HL-60 (cell line): Measurements from ENCODE around the gene CCDC102A.

Experiments
- GABPA ChIP-seq: IDR thresholded peaks from 2 replicates; pipeline ENCODE4 v1.6.1; 2012; ENCODE audit warnings: low read depth
- POLR2AphosphoS5 ChIP-seq: IDR thresholded peaks from 2 replicates; pipeline ENCODE4 v1.6.1; 2012; ENCODE audit warnings: low read depth
- SPI1 ChIP-seq: IDR thresholded peaks from 2 replicates; pipeline ENCODE4 v1.6.1; 2012; ENCODE audit warnings: low read depth, mild to moderate bottlenecking, borderline replicate concordance
- TF ChIP-seq, protein P1 (sequence below): IDR thresholded peaks from one replicate; pipeline ENCODE4 v1.5.1; 2011; ENCODE audit warnings: low read length, control low read depth, inconsistent platforms; ENCODE audit not compliant: insufficient read depth
- TF ChIP-seq, protein P2 (sequence below): IDR thresholded peaks from 2 replicates; pipeline ENCODE4 v1.6.1; 2012; ENCODE audit warnings: low read depth; ENCODE audit not compliant: insufficient replicate concordance

DNA sequence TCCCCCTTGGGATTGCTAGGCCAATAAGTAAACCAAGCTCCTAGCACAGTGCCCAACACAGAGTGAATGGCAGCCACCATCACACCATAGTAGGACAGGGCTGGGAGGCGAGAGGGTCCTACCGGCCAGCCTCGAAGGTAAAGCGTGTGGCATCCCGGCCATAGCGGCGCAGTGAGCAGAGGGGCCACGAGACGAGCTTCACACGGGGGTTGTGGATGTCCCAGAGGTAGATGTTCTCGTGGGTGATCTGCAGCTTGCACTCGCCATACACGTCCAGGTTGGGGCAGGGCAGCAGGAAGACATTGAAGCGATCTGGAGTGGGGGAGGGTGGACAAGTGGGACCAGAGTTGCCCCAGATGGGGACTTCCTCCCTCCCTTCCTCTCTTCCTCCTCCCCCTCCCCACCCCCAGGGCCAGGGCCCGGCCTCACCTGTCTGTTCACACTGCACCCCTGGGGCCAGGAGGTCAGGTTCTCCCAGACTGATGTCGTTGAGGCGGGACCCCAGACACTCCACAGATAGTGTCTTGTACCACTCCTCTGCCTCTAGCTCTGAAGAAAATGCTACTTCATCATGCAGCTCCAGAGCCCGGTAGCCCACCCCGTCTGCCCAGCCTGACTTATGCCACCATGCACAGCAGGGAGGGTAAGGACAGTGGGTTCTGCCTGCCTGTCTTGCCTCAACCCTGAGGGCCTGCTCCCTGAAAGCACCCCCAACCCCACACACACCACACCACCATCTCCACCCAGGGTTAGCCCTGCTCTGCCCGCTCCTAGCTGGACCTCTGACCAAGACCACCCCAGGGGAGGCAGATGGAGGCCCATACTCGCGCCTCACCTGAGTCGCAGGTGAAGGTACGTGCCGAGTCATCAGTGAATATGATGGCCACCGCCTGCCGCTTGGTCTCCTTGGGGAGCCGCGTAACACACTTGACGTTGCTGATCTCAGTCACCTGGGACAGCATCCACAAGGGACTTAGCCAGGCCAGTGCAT, 61.4 kb downstream of the CCDC102A start:
- TF ChIP-seq, protein P1, sequence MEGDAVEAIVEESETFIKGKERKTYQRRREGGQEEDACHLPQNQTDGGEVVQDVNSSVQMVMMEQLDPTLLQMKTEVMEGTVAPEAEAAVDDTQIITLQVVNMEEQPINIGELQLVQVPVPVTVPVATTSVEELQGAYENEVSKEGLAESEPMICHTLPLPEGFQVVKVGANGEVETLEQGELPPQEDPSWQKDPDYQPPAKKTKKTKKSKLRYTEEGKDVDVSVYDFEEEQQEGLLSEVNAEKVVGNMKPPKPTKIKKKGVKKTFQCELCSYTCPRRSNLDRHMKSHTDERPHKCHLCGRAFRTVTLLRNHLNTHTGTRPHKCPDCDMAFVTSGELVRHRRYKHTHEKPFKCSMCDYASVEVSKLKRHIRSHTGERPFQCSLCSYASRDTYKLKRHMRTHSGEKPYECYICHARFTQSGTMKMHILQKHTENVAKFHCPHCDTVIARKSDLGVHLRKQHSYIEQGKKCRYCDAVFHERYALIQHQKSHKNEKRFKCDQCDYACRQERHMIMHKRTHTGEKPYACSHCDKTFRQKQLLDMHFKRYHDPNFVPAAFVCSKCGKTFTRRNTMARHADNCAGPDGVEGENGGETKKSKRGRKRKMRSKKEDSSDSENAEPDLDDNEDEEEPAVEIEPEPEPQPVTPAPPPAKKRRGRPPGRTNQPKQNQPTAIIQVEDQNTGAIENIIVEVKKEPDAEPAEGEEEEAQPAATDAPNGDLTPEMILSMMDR, result no peak
- TF ChIP-seq POLR2AphosphoS5 (no peak), SPI1 (no peak), GABPA (no peak)
- TF ChIP-seq, protein P2, sequence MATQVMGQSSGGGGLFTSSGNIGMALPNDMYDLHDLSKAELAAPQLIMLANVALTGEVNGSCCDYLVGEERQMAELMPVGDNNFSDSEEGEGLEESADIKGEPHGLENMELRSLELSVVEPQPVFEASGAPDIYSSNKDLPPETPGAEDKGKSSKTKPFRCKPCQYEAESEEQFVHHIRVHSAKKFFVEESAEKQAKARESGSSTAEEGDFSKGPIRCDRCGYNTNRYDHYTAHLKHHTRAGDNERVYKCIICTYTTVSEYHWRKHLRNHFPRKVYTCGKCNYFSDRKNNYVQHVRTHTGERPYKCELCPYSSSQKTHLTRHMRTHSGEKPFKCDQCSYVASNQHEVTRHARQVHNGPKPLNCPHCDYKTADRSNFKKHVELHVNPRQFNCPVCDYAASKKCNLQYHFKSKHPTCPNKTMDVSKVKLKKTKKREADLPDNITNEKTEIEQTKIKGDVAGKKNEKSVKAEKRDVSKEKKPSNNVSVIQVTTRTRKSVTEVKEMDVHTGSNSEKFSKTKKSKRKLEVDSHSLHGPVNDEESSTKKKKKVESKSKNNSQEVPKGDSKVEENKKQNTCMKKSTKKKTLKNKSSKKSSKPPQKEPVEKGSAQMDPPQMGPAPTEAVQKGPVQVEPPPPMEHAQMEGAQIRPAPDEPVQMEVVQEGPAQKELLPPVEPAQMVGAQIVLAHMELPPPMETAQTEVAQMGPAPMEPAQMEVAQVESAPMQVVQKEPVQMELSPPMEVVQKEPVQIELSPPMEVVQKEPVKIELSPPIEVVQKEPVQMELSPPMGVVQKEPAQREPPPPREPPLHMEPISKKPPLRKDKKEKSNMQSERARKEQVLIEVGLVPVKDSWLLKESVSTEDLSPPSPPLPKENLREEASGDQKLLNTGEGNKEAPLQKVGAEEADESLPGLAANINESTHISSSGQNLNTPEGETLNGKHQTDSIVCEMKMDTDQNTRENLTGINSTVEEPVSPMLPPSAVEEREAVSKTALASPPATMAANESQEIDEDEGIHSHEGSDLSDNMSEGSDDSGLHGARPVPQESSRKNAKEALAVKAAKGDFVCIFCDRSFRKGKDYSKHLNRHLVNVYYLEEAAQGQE, result no peak
